ENCODE measurements around the gene INSC.

The INSC gene

GRCh38 chr11:15201586-15201985 is 86.9 kb downstream of the INSC start:
- DNase-seq (ENCODE audit: extremely low read depth, low read depth), result no peak
- TF ChIP-seq CTCF (IDR thresholded peaks at IDR 0.05; ENCODE audit: low read depth, low read length), result no peak

- TF ChIP-seq CTCF (IDR thresholded peaks at IDR 0.05; ENCODE audit: low read depth, low read length), result no peak
- DNase-seq (ENCODE audit: extremely low read depth, low read depth), result no peak
Observed at GRCh38 chr11:15202626-15203025, 87.9 kb downstream of the INSC start.

GRCh38 chr11:15204711-15205110 is 90.0 kb downstream of the INSC start:
- no peak for TF ChIP-seq CTCF (IDR thresholded peaks at IDR 0.05; ENCODE audit: low read depth, low read length)
- DNase-seq (ENCODE audit: extremely low read depth, low read depth), result no peak

GRCh38 chr11:15206791-15207190 is 92.1 kb downstream of the INSC start:
- DNase-seq (ENCODE audit: extremely low read depth, low read depth), result no peak
- TF ChIP-seq CTCF (IDR thresholded peaks at IDR 0.05; ENCODE audit: low read depth, low read length), result no peak

- DNase-seq (ENCODE audit: extremely low read depth, low read depth), result peak; percentile 16
Observed at GRCh38 chr11:15208378-15209222, 93.9 kb downstream of the INSC start.

GRCh38 chr11:15212876-15213275 is 98.2 kb downstream of the INSC start:
- TF ChIP-seq CTCF (IDR thresholded peaks at IDR 0.05; ENCODE audit: low read depth, low read length), result no peak
- no peak for DNase-seq (ENCODE audit: extremely low read depth, low read depth)

More at GRCh38 chr11:15208378-15209222, 93.9 kb downstream of the INSC start:
- peak; percentile 93 for TF ChIP-seq CTCF (IDR thresholded peaks at IDR 0.05; ENCODE audit: low read depth, low read length)

- no peak for DNase-seq (ENCODE audit: extremely low read depth, low read depth)
- no peak for TF ChIP-seq CTCF (IDR thresholded peaks at IDR 0.05; ENCODE audit: low read depth, low read length)
Observed at GRCh38 chr11:15213471-15214231, 98.9 kb downstream of the INSC start.
